Glutamatergic neuron (in vitro differentiated cells): ENCODE data around the gene PGP. TPM values are rescaled to one million over a fixed set of nuclear protein-coding genes. Genes with fewer than 3 reads are reported as not detected.
"Not testable (repeated sequence)": the region's sequence is repeated elsewhere in the genome, so short reads cannot be mapped to it uniquely, and the experiment has no call there.

Experiments
- DNase-seq: peaks from one replicate; pipeline ENCODE4 v3.0.0; 2022
- H3K27ac Mint-ChIP-seq: one replicate; pipeline ENCODE4 v1.8.0; 2020; ENCODE audit warnings: mild to moderate bottlenecking, mixed read lengths, inconsistent platforms; ENCODE audit not compliant: unreplicated experiment
- H3K27me3 Mint-ChIP-seq: one replicate; pipeline ENCODE4 v1.8.0; 2020; ENCODE audit warnings: mild to moderate bottlenecking, moderate library complexity, mixed read lengths, inconsistent platforms; ENCODE audit not compliant: unreplicated experiment
- H3K36me3 Mint-ChIP-seq: one replicate; pipeline ENCODE4 v1.8.0; 2020; ENCODE audit warnings: mild to moderate bottlenecking, mixed read lengths, inconsistent platforms; ENCODE audit not compliant: unreplicated experiment
- H3K4me1 Mint-ChIP-seq: one replicate; pipeline ENCODE4 v1.8.0; 2020; ENCODE audit warnings: mild to moderate bottlenecking, low read depth, mixed read lengths, inconsistent platforms; ENCODE audit not compliant: unreplicated experiment
- H3K4me3 Mint-ChIP-seq: one replicate; pipeline ENCODE4 v1.8.0; 2020; ENCODE audit warnings: mild to moderate bottlenecking, mixed read lengths, inconsistent platforms; ENCODE audit not compliant: unreplicated experiment
- H3K9me3 Mint-ChIP-seq: one replicate; pipeline ENCODE4 v1.8.0; 2020; ENCODE audit warnings: mild to moderate bottlenecking, moderate library complexity, mixed read lengths, inconsistent platforms; ENCODE audit not compliant: unreplicated experiment
- long read RNA-seq: library from polyadenylated mRNA; unstranded; transcript quantifications from one replicate; pipeline ENCODE4 v2.0.0, GENCODE V29; 2020; ENCODE audit not compliant: unreplicated experiment
- total RNA-seq: library from RNA; stranded (reverse); fragmentation: NEBNext Ultra II Directional; extraction: Animal tissue kit (Norgen Biotek cat#: 25700); gene quantifications from one replicate; pipeline ENCODE4 v1.2.1, GENCODE V29; 2021; ENCODE audit not compliant: unreplicated experiment
- TF ChIP-seq, protein P1 (sequence below): fragments of 200-600 bp; sonication (generic); IDR thresholded peaks from one replicate; pipeline ENCODE4 v1.5.0; 2021; ENCODE audit not compliant: partially characterized antibody, unreplicated experiment

Gene PGP, protein sequence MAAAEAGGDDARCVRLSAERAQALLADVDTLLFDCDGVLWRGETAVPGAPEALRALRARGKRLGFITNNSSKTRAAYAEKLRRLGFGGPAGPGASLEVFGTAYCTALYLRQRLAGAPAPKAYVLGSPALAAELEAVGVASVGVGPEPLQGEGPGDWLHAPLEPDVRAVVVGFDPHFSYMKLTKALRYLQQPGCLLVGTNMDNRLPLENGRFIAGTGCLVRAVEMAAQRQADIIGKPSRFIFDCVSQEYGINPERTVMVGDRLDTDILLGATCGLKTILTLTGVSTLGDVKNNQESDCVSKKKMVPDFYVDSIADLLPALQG
- total RNA-seq, result 33.9 TPM
- long read RNA-seq, transcript PGP-201 (2 exons, 2,727 nt), result major isoform, 46 of 46 reads
- long read RNA-seq, partial matches to known transcripts, result 0 of 46 reads
- long read RNA-seq, other reads (novel, unspliced or antisense), result 0 of 46 reads

DNA sequence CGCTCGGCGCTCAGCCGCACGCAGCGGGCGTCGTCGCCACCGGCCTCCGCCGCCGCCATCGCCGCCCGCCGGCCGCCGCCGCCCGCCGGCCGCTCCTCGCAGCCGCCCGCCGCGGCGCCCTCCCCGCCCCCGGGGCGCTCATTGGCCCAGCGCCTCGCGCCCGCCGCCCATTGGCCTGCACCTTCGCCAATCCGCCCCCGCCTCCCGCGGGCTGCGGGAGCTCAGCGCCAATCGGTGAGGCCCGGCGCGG, at the start of gene PGP:
TSS of gene PGP (minus strand) at position 122 of the 250 bp plus-strand sequence. CDS start at position 59, 63 bp downstream.
- Mint-ChIP-seq H3K4me1 (peaks cover 11% of the 10 kb centered on the region), H3K36me3 (no peaks in the 10 kb centered on the region), H3K4me3 (peak within 1 kb of the TSS; percentile 94), H3K9me3 (peaks cover 2% of the 10 kb centered on the region), H3K27ac (peak within 1 kb of the TSS; percentile 96), H3K27me3 (peaks cover 10% of the 10 kb centered on the region)
- DNase-seq, result no peak
- TF ChIP-seq, protein P1, sequence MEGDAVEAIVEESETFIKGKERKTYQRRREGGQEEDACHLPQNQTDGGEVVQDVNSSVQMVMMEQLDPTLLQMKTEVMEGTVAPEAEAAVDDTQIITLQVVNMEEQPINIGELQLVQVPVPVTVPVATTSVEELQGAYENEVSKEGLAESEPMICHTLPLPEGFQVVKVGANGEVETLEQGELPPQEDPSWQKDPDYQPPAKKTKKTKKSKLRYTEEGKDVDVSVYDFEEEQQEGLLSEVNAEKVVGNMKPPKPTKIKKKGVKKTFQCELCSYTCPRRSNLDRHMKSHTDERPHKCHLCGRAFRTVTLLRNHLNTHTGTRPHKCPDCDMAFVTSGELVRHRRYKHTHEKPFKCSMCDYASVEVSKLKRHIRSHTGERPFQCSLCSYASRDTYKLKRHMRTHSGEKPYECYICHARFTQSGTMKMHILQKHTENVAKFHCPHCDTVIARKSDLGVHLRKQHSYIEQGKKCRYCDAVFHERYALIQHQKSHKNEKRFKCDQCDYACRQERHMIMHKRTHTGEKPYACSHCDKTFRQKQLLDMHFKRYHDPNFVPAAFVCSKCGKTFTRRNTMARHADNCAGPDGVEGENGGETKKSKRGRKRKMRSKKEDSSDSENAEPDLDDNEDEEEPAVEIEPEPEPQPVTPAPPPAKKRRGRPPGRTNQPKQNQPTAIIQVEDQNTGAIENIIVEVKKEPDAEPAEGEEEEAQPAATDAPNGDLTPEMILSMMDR, result no peak

DNA sequence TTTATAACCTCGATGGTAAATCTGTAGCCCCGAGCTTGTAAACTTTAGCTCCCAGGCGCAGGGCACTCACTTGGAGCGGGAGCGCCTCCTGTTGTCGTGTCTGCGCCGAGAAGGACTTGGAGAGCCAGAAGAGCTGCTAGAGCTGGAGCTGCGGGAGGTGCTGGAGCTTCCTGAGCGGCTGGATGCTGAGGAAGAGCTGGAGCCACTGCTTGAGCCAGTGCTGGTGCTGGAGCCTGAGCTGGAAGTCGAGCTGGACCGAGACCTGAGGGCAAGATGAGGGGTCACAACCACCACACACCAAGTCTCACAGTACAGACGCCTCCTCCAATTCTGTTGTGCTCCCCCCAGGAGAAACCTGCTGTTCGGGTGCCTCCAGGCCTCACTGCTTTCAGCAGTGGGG, 48.4 kb upstream of the PGP start:
- H3K27ac Mint-ChIP-seq, H3K36me3 Mint-ChIP-seq, H3K4me3 Mint-ChIP-seq: not testable (repeated sequence)

DNA sequence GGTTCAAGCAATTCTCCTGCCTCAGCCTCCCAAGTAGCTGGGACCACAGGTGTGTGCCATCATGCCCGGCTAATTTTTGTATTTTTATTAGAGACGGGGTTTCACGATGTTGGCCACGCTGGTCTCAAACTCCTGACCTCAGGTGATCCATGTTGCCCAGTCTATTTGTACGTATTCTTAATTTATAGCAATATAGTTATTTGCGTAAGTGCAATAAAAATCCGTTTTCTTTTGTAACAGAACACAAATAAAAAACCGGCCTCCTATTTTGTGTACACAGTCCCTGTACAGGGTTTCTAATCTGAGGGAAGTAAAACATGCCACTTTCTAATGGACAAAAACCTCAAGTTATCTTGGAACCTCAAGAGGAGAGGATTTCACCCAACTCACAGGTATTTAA, 45.6 kb upstream of the PGP start:
- Mint-ChIP-seq H3K36me3 (peaks cover 5% of the 10 kb centered on the region), H3K27me3 (peaks cover 4% of the 10 kb centered on the region), H3K4me1 (no peaks in the 10 kb centered on the region), H3K27ac (no peak overlapping the region), H3K4me3 (no peak overlapping the region), H3K9me3 (peaks cover 2% of the 10 kb centered on the region)
- TF ChIP-seq, protein P1, result no peak
- no peak for DNase-seq

More for the DNA sequence above, 48.4 kb upstream of the PGP start:
- H3K4me1 Mint-ChIP-seq, result peaks cover 13% of the 10 kb centered on the region
- not testable (repeated sequence) for H3K9me3 Mint-ChIP-seq, DNase-seq, H3K27me3 Mint-ChIP-seq

DNA sequence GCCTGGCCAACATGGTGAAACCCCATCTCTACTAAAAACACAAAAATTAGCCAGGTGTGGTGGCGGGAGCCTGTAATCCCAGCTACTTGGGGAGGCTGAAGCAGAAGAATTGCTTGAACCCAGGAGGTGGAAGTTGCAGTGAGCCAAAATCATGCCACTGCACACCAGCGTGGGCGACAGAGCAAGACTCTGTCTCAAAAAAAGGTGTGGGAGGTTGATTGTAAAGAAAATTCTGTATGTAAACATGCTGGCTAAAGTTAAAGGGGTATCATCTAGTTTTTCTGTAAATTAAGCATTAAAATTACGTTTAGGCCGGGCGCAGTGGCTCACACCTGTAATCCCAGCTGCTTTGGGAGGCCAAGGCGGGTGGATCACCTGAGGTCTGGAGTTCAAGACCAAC, 43.9 kb upstream of the PGP start:
- H3K36me3 Mint-ChIP-seq, H3K27ac Mint-ChIP-seq, H3K27me3 Mint-ChIP-seq, H3K4me1 Mint-ChIP-seq, DNase-seq, H3K4me3 Mint-ChIP-seq, H3K9me3 Mint-ChIP-seq: not testable (repeated sequence)

DNA sequence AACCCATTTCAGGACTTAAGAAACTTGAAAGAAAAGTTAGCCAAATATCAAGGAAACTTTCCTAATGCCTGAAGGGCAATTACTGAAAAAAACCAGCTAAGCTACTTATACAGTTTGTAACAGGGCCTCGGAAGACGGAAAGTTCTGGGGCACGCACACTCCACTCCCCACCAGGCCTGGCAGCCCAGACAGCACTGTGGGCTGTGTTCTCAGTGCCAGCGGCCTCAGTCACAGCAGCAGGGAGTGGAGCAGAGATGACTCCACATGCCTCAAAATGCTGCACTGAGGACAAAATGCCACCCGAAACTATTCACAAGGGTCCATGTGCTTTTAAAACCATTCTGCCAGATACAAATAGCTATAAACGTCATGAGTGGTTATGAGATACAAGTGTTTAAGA, 43.1 kb upstream of the PGP start:
- DNase-seq, result no peak
- Mint-ChIP-seq H3K4me1 (no peaks in the 10 kb centered on the region), H3K36me3 (peaks cover 5% of the 10 kb centered on the region), H3K4me3 (no peak overlapping the region), H3K27me3 (peaks cover 4% of the 10 kb centered on the region), H3K9me3 (peaks cover 3% of the 10 kb centered on the region), H3K27ac (no peak overlapping the region)
- TF ChIP-seq, protein P1, result no peak

DNA sequence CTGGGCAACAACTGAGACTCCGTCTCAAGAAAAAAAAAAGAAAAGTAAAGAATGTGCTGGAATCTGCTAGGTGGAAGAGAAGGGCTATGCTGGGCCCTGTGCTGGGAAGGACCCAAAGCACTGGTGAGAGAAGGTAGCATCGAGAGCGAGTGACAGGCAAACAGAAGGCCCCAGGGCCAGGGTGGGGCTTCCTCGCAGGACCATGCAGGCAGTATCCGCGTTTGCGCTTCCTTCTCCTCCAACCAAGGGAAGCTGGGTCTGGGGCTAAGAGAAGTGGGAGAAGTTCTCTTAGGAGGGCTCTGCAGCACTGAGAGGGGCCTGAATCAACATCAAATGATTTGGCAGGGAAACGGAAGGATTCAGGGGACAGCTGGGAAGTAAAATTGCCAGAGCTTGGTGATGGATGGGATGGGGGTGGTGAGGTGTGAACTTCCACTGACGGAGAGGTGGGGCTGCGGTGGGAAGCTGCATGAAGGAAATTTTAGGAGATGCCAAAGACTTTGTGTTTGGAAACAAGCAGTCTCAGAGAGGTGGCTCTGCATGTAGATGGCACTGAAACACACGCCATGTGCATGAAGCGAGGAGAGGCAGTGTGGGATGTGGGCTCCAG, 42.0 kb upstream of the PGP start:
- Mint-ChIP-seq H3K4me3 (no peak overlapping the region), H3K27me3 (peaks cover 4% of the 10 kb centered on the region), H3K36me3 (peaks cover 5% of the 10 kb centered on the region), H3K27ac (no peak overlapping the region), H3K9me3 (peaks cover 2% of the 10 kb centered on the region), H3K4me1 (no peaks in the 10 kb centered on the region)
- TF ChIP-seq, protein P1, result no peak
- DNase-seq, result no peak
